HG03571 (cell line): ENCODE results near the gene JARID2.

ENCODE experiments used
- ATAC-seq: cut with Tn5 transposase; IDR thresholded peaks from one replicate; pipeline ENCODE4 v1.9.1; 2021; ENCODE audit not compliant: unreplicated experiment

JARID2 gene

DNA sequence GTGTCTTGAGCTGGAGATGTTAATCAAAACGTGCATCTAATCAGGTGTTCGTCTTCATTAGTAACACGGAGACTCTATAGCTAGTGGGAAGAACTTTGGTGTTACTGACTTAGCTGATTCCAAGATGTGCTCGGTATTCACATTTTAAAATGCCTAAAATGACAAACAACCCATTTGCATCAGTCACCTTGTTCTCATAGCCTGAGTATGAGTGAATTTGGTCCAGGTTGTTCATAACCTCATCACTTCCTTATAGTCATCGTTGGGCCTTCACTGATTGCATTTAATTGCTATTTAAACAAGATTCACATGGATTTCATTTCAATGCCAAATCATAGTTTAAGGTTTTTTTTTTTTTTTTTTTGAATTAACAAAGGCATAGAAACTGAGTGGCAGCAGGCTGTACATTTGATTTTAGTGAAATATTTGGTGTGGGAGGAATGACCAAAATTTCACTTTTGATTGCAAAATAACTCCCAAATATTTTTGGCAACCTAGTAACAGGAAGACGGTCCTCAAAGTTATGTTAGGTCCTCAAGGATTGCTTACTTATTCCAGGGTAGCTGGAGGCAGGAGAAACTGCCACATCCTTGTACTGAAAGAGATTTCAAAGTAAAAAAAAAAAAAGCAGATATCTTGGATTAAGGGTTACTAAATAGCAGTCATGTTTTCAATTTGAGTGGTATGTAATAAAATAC lies 104.7 kb downstream of the JARID2 start:
- no peak for ATAC-seq

DNA sequence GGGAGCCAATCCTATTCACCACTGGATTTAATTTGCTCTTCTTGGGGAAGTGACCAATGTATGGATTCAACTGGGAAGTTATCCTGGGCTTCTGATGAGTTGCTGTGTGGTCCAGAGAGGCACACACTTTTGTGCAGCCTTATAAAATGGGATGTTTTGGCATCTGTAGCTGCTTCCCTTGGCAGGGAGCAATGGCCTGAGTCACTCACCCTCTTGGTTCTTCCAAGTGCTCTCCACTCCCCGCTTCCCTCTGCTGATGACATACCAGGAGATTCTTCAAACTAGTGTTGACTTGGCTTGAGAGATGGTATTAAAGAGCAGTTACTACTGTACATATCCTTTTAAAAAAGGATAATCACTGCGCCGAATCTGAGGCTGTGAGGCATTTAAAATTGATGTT lies 105.8 kb downstream of the JARID2 start:
- no peak for ATAC-seq

DNA sequence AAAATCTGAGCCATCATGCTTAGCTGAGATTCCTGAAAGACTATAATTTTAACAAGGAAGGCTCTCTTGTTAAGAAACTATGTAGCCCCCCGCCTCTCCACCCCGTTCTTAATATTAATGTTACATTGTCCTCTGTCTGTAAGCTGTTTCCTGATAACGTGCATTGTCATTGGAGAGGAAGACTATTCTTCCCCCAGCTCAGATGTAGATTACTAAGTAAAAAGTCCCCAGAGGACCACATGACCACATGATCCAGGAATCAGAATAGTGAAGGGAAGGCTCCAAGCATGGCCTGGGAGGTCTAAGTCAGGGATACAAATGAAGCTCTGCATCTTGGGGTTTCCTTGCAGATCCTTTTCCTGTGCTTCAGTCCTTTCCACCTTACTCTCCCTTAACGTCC lies 106.4 kb downstream of the JARID2 start:
- ATAC-seq, result no peak

- no peak for ATAC-seq
These were observed 107.0 kb downstream of the JARID2 start for GRCh38 chr6:15352845-15353244.

GRCh38 chr6:15355683-15356099 lies 109.8 kb downstream of the JARID2 start:
- no peak for ATAC-seq

- ATAC-seq, result no peak
These were observed 110.3 kb downstream of the JARID2 start for GRCh38 chr6:15356179-15356578.

DNA sequence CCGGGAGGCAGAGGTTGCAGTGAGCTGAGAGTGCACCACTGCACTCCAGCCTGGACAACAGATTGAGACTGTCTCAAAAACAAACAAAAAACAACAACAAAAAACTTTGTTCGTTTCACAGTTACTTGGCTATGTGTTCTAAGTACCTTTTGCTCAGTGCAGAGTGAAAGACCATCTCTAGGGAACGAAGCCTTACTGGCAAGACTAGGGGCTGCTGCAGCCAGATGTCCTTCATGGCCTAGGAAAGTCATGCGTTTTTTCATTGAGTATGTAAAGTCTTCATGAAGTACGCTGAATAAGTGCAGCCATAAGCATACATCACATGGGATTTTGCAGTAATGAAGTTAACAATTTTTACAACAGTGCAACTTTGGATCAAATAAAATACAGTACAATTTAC lies 111.1 kb downstream of the JARID2 start:
- no peak for ATAC-seq

DNA sequence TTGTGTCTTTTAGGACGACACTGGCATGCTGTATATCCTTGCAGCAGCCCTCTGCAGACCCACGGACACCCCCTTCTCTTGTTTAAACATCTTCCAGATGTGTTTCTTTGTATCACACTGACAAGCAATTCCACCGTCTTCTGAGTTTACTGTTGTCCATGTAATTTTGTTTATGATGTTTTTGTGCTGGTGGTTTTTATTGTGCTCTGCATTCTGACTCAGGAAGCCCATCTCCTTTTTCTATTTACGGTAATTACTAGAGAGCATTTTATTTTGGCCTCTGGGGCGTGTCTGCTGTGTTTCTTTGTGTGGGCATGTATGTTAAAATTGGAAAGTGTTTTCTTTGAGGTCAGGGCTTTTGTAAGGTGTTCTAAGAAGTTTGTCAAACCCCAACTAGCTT lies 111.9 kb downstream of the JARID2 start:
- no peak for ATAC-seq

GRCh38 chr6:15358579-15359327 lies 112.9 kb downstream of the JARID2 start:
- peak; percentile 52 for ATAC-seq

GRCh38 chr6:15359335-15359862 lies 113.5 kb downstream of the JARID2 start:
- peak; percentile 49 for ATAC-seq

- no peak for ATAC-seq
These were observed 114.4 kb downstream of the JARID2 start for GRCh38 chr6:15360300-15360699.

DNA sequence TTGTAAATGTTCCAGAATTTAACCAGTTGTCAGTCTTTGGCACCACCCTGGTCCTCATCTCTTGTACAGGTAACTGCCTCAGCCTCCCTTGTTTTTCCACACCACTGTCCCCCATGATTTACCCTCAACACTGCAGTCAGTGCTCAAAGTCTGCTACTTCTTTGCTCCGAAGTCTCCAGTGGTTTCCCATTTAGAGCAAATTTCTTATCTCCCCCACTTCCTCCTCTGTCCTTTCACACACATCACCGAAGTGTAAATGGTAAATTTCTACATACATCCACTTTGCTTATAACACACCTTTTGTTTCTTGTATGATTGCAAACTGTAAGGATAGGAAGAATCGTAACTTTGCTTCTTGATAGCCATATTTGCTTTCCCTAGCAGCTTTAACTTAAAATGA lies 115.3 kb downstream of the JARID2 start:
- no peak for ATAC-seq

- no peak for ATAC-seq
These were observed 116.6 kb downstream of the JARID2 start for GRCh38 chr6:15362274-15363160.

GRCh38 chr6:15363164-15363522 lies 117.3 kb downstream of the JARID2 start:
- no peak for ATAC-seq

- ATAC-seq, result peak; percentile 53
These were observed 117.9 kb downstream of the JARID2 start for GRCh38 chr6:15363523-15364400.

GRCh38 chr6:15364401-15365037 lies 118.7 kb downstream of the JARID2 start:
- ATAC-seq, result no peak

DNA sequence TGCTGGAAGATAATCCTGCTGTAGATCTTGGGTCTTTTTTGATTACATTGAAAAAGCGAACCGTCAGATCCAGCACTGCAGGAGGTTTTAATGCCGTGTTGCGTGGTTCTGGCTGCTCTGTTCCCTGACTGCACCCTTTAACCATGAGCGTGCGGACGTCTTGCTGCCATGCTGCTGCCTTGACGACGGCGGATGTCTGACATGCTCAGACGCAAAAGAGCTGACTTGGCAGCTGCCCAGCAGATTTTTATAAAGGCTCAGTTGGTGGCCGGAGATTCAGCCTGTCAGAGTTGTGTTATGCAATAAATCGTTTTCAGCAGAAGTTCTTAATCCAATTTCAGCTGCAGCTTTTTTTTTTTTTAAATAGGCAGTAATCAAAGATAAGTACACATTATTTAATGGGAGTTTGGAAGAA lies 119.4 kb downstream of the JARID2 start:
- ATAC-seq, result no peak

DNA sequence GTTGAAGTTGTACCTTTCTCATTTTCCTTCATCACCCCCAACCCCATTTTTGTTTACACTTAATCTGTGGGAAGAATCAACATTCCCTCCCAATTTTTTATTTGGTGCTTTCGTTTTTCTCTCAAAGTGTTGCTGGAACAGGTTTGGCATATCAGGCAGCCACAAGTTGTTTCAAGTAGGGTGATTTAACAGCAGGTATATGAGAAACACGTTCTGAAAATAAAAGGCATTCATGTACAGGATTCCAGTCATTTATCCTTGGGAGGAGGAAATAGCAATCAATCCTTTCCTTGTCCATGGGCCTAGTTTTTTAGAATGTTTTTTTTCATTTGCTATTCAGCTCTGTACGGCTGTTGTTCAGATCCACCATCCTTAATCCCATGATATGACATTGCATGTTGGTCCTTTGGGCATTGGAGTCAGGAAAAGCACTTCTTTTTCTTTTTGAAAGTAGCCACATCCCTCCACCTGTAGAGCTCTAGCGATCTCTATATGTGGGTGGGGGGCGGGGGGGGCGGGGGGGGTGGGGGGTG lies 120.2 kb downstream of the JARID2 start:
- ATAC-seq, result no peak

GRCh38 chr6:15366879-15367278 lies 121.0 kb downstream of the JARID2 start:
- no peak for ATAC-seq

GRCh38 chr6:15368186-15368585 lies 122.3 kb downstream of the JARID2 start:
- no peak for ATAC-seq
